Right hindlimb (tissue), 1 donor: ENCODE data around the gene BRSK1.

Experiments used
- DNase-seq: peaks from one replicate; pipeline ENCODE4 v3.0.0-alpha.2; 2018

BRSK1 gene

DNA sequence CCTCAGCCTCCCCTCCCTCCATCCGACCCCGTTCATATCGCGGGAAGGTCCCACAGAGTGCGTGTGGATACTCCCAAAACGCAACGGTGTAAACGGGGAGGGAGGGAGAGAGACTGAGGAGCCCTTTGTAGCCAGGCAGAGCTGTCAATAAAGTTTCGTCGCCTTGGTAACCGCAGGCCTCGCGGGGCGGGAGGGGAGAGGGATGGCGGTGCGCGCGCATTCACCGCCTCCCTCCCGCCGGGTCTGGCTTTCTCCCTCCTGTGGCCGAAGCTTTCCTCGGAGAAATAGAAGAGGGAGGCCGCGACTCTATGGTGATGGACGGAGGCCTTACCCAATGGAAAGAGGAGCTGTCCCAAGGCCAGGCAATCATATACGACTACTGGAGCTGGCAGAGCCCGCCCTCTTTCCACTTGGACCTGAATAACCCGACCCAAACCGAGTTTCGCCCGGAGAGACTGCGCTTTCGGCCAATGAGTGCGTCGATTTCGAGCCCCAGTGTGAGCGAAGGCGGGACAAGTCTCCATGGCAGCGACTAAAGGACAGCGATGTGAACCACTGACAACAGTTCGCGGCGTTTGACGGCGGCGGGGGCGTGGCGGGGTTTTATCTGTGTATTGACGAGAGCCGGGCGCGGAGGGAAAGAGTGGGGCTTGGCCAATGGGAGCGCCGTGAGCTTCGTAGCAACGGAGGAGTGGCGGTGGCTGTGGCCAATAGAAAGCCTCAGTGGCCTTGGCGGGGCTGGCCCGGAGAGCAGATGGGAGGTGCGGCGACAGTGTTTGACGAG, 55.5 kb downstream of the BRSK1 start, which contains the start of gene KMT5C:
Gene KMT5C, plus strand, starts transcription at position 772 of the 784 bp plus-strand sequence. CDS start 2,061 bp downstream, outside the sequence.
- DNase-seq: peak; percentile 100

DNA sequence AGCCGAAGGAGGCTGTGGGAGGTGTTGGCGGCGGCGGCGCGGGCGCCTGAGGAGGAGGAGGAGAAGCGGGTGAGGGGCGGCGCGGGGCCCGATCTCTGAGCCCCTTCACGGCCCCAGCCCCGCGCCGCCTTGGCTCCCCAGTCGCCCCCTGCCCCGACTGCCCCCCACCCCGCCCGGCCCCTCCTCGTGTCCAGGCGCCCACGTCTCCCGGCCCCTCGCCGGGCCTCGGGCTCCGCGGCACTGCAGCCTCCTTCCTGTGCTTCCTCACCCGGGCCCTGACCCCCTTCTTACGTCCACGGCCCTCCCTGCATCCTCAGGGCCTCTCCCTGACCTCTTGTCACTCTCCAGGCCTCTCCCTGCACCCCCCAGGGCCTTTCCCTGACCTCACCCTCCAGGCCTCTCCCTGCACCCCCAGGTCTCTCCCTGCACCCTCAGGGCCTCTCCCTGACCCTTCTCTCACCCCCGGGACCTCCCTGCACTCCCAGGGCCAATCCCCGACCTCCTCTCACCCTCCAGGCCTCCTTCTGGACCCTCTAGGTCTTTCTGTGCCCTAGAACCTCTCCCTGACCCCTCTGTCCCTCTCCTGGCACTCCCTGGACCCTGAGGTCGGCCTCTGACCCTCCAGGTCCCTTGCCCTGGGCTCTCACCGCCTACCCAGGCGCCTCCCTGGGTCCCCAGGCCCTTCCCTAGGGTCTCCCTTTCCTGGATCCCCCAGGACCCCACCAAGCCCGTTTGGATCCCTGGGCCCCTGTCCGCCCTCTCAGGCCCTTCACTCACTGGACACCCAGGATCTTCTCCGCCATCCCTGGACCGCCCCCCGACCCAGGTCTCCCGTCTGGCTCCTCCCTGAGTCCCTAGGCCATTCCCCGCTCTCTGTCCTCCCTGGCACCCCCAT, 56.3 kb downstream of the BRSK1 start:
- peak; percentile 55 for DNase-seq

DNA sequence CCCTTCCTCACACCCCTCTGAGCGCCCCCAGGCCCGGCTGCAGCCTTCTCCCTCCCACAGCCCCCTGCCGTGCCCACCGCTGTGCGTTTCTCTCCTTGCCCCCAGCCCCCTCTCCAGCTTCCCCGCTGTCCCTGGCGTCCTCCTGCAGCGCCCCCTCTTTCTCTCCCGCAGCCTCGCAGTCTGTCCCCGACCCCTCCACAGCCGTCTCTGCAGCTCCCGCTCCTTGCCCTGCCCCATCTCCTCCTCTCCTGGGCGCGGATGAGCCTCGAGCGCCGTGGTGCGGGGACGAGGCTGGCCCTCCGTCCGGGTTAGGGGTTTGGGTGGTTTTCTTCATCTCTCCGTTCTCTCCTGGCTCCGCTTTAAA, 57.0 kb downstream of the BRSK1 start:
- peak; percentile 61 for DNase-seq

DNA sequence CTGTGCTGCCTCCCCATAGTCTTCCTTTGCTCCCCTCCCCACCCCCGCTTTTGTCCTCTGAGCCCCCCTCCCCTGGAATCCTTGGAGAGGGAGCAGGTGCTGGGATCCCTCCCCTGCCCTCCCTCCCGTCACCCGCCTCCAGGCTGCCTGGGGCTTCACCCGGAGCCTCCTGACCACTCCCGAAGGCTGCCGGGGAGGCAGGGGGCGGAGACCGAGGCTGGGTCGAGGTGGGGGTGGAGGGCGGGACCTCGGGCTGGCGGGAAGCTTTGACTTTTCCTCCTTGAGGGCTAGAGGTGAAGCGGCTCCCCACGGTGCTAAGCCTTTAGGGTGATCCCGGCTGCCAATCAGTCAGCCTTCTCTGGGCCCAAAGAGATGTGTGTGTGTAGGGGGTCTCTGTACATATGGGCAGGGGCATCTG, 57.4 kb downstream of the BRSK1 start:
- peak; percentile 86 for DNase-seq

DNA sequence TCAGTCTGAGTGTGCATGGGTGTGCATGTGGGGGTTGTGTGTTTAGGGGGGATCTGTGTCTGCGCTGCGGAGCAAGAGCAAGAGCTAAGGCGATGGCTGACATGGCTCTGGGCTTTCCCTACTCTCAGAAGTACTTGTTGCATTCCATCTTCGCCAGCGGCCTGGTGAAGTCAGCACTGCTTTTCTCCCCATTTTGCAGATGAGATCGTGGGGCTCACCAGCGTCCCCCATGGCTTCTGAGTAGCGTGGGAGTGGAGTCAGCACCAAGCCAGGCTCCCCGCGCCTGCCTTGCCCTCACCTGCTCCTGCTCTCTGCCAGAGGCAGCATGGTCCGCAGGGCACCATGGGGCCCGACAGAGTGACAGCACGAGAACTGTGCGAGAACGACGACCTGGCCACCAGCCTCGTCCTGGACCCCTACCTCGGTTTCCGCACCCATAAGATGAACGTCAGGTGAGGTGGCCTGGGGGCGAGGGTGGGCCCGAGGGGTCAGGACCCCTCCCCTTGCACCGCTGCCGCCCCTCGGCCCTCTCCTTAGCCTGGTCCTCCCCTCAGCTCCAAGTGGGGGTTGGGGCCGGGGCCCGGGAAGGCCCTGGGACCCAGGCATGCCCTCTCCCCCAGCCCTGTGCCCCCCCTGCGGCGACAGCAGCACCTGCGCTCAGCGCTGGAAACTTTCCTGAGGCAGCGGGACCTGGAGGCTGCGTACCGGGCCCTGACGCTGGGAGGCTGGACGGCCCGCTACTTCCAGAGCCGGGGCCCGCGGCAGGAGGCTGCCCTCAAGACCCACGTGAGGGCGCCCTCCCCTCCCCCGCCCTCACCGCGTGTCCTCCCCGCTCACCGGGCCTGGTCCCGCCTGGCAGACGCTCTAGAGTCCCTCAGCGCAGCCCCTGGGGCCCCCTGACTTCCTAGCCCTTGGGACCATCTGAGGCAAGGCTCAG, 58.1 kb downstream of the BRSK1 start:
- peak; percentile 22 for DNase-seq

DNA sequence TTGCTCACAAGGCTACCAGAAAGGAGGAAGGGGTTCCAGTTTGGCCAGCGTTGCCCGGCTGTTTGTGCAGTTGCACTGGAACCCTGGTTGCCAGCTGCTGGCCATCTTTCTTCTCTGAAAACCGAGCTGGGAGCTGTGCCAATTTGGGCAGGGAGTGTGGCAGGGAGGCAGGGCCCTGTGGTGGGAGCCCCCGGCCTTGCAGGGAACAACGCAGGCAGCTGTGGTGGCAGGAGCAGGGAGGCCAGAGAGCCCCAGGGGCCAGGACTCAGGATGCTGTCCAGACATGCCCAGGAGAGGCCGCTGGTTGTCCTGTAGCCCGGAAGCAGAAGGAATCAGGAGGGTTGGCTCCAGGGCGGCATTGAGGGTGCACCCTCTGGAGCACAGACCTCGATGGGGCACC, 60.6 kb downstream of the BRSK1 start:
- peak; percentile 81 for DNase-seq

DNA sequence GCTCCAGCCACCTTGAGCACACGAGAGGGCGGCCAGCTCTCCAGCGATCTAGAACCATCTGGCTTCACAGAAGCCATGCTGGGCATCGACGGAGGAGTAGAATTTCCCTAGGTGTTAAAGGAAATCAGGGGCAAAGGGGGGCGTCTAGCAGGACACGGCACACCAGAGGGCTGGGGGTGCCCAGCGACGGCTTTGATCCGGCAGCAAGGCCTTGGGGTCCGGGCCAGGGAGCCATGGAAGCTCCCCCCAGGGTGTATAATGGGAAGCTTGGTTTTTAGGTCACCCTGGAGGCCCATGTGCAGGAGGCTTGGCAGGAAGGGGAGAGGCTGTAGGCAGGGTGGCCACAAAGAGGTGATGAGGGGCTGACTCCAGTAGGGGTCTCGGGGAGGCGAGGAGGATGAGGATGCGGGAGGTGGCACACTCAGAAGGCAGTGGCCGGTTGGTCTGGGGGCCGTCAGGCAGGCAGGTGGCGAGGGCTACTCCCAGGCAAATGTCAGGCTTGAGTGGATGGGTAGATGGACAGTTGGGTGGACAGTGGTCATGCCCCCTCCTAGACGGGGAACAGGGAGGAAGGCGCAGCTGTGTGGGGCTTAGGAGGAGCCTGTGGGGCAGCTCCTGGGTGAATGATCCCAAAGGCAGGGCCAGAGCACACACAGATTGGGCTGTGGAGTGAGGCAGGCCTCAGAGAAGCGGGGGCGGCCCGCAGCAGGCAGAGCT, 61.5 kb downstream of the BRSK1 start:
- peak; percentile 16 for DNase-seq

DNA sequence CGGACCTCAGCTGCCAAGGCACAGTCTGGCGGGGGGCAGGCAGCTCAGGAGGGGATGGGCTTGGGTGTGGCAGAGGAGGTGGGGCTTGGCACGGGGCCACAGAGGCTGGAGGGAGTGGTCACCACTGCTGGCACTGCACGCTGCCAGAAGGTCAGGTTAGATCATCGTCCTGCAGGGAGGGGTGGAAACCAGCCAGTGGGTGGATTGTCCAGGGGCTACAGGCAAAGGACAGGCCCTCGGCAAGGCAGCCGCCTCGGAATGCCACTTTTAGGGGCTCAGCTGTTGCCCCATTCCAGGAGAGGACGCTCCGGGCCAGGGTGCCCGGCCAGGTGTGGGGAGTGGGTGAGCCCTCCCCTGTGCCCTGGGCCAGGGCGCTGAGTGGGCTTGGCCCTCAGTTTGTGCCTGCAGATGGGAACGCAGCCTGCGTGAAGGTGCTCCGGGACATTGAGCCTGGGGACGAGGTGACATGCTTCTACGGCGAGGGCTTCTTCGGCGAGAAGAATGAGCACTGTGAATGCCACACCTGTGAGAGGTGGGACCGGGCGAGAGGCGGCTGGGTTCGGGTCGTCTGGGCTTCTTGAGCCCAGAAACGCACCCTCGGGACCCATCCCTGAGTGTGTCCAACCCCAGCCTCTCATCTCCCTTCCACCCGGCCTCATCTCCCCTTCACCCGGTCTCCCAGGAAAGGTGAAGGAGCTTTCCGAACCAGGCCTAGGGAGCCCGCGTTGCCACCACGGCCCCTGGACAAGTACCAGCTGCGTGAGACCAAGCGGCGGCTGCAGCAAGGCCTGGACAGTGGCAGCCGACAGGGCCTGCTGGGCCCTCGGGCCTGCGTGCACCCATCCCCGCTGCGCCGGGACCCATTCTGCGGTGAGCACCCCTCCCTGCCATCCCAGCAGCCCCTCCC, 62.3 kb downstream of the BRSK1 start:
- DNase-seq: peak; percentile 79

DNA sequence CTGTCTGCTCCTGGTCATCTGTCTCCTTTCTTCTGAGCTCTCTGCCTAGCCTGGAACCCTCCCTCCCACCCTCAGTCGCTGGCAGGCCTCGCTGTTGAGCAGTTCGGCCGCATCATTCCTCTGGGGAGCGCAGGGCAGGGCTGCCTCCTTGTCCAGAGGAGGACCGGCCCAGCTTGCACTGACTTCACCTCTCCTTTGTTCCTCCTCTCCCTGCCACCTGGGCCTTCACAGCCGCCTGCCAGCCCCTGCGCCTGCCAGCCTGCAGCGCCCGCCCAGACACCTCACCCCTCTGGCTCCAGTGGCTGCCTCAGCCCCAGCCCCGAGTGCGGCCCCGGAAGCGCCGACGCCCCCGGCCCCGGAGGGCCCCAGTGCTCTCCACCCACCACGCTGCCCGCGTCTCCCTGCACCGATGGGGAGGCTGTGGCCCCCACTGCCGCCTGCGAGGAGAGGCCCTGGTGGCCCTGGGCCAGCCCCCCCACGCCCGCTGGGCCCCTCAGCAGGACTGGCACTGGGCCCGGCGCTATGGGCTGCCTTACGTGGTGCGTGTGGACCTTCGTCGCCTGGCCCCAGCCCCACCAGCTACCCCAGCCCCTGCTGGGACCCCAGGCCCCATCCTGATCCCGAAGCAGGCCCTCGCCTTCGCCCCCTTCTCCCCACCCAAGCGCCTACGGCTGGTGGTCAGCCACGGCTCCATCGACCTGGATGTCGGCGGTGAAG, 63.1 kb downstream of the BRSK1 start:
- no peak for DNase-seq

DNA sequence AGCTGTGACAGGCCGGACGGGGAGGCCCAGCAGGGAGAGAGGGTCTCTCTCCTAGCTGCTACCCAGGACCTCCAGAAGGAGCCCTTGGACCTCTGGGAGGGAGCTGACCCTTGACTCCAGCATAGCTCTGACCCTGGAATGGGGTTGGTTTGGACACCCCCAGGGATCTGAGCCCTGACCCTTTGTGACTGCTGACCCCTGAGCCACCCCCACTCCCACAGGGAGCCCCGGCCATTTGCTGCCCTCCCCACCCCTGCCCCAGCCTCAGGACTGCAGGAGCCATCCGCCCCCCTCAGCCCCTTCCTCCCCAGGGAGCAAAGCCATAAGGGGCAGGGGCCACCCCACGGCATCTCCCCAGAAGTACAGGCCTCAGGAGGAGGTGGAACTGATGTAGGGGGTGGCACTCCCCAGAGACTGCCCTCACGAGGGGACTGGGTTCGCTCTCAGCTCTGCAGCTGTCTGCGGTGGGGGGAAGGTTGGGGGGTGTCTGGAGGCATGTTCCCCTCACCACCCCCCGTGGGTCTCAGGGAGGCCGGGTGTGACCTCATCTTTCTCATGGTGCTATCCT, 63.7 kb downstream of the BRSK1 start:
- DNase-seq: peak; percentile 24

DNA sequence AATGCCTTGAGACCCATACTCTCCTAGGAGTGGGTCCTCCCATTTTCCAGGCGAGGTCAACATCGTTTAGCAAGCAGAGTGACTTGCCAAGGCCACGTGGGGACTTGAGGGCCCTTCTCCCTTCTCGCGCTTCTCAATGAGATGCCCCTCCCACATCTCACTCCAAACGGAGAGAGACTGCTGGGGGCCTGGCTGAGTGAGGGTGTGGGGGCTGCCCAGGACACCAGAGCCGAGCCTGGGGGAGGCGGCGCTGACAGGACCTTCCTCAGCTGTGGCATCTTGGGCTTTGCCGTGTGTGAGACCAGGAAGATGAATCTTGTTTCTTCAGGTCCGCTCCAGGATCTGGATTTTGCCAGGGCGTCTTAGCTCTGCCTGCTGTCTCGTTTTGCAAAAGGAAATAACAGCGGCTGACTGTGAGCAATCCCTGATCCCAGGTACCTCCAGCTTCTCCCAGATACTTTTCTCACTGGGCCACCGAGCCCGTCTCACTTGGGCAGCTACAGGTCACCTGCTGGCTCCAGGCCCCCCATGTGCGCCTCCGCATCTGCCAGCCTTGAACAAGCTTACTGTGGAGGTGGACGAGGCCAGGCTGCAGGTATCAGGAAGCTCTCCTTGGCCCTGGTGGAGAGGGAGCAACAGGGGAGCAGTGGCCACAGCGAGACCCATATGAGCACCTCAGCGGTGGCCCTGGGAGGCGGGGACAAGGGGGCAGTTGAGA, 64.7 kb downstream of the BRSK1 start:
- peak; percentile 29 for DNase-seq

DNA sequence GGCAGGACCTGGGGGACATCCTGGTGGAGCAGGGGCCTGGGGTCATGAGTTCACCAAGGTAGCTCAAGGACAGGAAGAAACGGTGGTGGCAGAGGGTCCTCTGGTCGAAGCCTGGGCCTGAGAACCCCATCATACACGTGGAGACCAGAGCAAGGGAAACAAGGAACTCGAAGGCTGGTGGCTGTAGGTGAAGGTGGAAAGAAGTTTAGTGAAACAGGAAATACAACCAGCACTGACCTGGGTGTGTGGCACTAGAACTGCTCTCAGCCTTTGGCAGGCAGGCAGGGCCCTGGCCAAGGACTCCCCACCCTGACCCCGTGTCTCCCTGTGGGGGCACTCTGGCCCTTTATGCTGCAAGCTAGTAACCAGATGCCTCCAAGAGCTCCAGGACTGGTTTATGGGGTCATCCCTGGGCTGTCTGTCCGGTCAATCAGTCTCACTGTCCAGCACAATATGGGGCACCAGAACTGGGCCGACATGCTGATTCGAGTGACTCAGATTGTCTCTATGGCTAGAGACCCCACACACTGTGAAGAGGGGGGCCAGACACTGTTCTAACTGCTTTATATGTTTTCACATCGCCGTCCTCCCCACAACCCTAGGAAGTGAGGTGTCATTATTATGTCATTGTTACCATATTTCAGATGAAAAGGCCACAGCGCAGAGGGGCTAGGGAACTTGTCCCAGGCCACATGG, 67.0 kb downstream of the BRSK1 start:
- DNase-seq: no peak

DNA sequence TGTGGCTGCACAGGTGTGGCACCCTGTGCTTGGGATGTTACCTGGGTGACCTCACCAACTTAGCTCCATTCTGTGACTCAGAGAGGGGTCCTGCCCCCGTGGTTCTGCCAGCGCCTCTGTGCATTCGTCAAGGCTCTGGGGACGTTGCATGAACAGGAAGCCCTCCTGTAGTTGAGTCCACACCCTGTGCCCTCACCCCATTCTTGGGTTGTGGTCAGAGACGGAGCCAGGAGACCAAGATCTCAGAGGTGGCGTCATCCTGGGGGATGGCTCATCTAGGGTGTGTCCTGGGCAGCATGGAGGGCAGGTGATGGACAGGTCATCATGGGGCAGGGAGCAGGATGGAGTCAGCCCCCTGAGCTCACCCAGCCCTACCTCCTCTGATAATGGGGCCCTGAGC, 68.2 kb downstream of the BRSK1 start:
- DNase-seq: no peak

DNA sequence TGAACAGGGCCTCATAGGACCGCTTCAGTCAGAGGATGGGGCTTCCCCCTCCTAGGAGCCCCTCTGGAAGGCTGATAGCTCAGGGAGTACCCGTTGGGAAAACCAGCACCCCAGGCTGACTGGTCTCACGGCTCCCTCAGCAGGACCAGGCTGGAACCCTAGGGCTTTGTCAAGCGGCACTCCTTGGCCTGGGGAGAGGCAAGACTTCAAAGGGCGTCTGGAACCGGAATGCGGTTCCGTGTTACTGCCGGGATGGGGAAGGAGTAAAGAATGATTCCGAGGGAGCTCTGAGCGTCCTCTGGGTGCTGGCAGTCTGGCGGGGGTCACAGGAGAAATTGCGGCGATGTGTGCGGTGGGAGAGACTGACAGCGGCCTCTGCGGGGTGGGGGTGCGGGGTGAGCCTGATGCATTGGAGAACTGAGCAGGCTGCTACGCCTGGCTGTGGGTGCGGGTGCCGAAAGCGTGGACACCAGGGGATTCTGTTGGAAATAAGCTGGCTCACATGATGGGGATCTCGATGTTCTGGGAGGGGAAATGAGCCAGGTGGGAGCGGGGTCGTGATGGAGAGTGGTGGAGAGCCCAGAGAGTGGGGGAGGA, 68.8 kb downstream of the BRSK1 start:
- DNase-seq: no peak

DNA sequence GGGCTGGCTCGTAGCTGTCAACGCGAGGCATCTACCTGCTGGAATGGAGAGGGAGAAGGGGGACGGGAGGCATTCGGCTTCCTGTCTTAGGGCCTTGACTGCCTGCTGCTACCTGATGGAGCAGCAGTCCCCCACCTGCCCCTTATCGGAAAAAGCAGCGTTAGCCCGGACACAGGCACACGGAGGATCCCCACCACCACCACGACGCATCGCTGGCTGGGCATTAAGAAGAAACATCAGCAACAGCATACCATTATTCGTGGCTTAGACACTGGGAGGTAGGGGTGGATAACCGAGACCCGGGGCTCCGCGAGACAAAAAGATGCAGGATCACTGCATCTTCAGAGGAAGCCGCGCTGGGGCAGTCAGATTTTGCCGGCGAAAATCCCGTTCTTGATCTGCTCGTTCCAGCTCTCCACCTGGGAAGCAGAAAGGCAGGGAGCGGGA, 69.6 kb downstream of the BRSK1 start:
- DNase-seq: no peak

DNA sequence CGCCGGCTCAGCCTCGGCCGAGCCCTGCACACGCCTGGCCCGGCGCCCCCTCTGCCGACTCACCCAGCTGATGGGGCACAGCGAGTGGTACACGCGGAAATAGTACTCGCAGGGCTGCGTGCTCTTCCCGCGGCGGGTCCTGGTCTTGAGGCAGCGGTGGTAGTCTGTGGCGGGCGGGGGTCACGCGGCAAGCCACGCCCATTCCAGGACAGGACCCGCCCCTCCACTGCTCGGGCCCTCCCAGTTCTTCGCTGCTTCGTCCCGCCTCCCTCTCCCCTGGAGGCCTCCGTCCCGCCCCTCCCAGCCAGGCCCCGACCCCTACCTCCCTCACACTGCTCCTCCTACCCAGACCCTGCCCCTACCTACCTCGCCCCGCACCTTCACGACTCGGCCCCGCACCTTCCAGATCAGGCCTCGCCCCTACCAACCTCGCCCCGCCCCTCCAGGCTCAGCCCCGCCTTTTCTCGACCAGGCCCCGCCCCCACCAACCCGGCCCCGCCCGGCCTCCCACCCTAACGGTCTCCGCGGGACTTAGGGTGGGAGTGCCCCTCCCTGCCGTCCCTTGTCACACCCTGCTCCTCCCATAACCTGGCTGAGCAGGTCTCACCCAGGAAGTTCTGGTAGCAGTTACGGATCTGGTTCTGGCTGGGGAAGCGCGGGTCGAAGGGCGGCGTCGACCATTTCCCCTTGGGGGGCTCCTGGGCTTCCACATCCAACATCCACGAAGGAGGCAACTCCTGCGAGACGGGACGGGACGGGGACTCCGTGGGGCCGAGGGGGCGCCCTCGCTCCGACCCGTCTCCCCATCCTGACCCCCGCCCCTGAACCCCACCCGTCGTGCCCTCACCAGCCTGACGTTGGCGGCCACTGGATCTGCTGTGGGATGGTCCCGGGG, 70.3 kb downstream of the BRSK1 start:
- peak; percentile 62 for DNase-seq

DNA sequence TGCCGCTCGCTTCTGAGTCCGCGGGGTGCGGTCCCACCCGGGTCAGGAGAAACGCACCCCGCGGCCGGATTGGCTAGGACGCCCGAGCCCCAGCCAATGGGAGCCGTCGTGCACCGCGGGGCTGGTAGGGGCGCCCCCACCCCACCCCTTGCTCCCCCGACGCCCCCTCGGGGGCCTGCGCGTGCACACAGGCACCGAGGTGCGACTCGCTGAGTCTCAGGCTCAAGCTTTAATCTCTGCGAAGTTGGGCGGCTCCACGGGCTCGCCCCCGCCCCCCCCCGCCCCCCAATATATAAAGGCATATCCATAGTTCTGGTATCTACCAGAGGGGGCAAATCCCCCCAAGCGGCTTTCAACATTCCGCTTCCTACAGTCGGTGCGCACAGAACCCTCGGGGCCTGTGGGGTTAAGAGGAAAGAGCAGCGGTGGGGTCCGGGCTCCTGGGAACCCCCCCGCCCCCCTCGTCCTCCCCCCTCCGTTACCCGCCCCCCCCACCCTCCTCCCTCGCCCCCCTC, 71.0 kb downstream of the BRSK1 start, which contains the start of gene COX6B2:
Gene COX6B2, minus strand, starts transcription at position 22 of the 515 bp plus-strand sequence. CDS start 198 bp downstream, outside the sequence.
- DNase-seq: peak; percentile 21
